Vagina (tissue), 2 donors: Measurements from ENCODE around the gene RNASE8. TPM values are rescaled to one million over a fixed set of nuclear protein-coding genes. Genes with fewer than 3 reads are reported as not detected.

Experiments used
- DNase-seq, 2 donors: peaks; one replicate each; pipeline ENCODE4 v3.0.0-alpha.2; 2017; ENCODE audit errors: extremely low spot score in 2 of 2
- H3K27ac ChIP-seq: fragments of 200-600 bp; sonication (generic); one replicate; pipeline ENCODE4 v1.5.1; 2019
- H3K27me3 ChIP-seq: fragments of 200-600 bp; sonication (generic); one replicate; pipeline ENCODE4 v1.5.1; 2019
- H3K36me3 ChIP-seq, 2 donors: fragments of 200-600 bp; sonication (generic); one replicate each; pipeline ENCODE4 v1.5.1; 2017 to 2019
- H3K4me1 ChIP-seq: fragments of 200-600 bp; sonication (generic); one replicate; pipeline ENCODE4 v1.5.1; 2019
- H3K4me3 ChIP-seq, 2 donors: fragments of 200-600 bp; sonication (generic); 1 replicate in 1 of 2; 2 replicates in 1 of 2; pipeline ENCODE4 v1.5.1; 2016 to 2019
- H3K9me3 ChIP-seq: fragments of 200-600 bp; sonication (generic); one replicate; pipeline ENCODE4 v1.5.1; 2019
- CTCF ChIP-seq, 3 experiments: fragments of 450-650 bp in 2 of 3; fragments of 200-600 bp in 1 of 3; sonication (generic) in 1 of 3; IDR thresholded peaks; one replicate each; pipeline ENCODE4 v1.5.1; 2017 to 2019; ENCODE audit warnings: antibody characterized with exemption in 3 of 3, mild to moderate bottlenecking in 2 of 3, moderate library complexity in 2 of 3
- POLR2A ChIP-seq, 2 donors: fragments of 450-650 bp; IDR thresholded peaks; one replicate each; pipeline ENCODE4 v1.6.1; 2017; ENCODE audit warnings: antibody characterized with exemption in 2 of 2, mild to moderate bottlenecking in 2 of 2, moderate library complexity in 2 of 2
- POLR2AphosphoS5 ChIP-seq, 2 donors: sonication (generic); formaldehyde crosslinking; IDR thresholded peaks; one replicate each; pipeline ENCODE4 v1.9.0; 2017; ENCODE audit warnings: antibody characterized with exemption in 2 of 2, mild to moderate bottlenecking in 2 of 2, low read depth in 1 of 2; ENCODE audit not compliant: insufficient read depth in 1 of 2
- intact Hi-C: fragments of 100-400 bp; cut with DNase I; formaldehyde crosslinking; loops from one replicate; pipeline ENCODE4 v1.15.1; 2023
- total RNA-seq: library from RNA; depleted of rRNA; stranded (reverse); fragments of >200 nt; gene quantifications from one replicate; pipeline ENCODE4 v1.2.3, GENCODE V29; 2016

Gene RNASE8
- total RNA-seq, 1 donor from 2014 or later, result not detected

GRCh38 chr14:21020977-21021545 lies 36.6 kb upstream of the RNASE8 start:
- Histone ChIP-seq H3K27me3 (no peaks in the 10 kb centered on the region), H3K4me1 (peaks cover 57% of the 10 kb centered on the region), H3K4me3 (no peak overlapping the region), H3K27ac (peak overlapping the region; percentile 99), H3K36me3 (peaks cover 0 to 46% of the 10 kb centered on the region in 2 donors), H3K9me3 (no peaks in the 10 kb centered on the region)
- DNase-seq, result no peak
- intact Hi-C loops, result no loop called here
- TF ChIP-seq POLR2A (IDR thresholded peaks at IDR 0.05) (no peak), POLR2AphosphoS5 (IDR thresholded peaks at IDR 0.05; ENCODE audit: insufficient read depth in 1 of 2, low read depth in 1 of 2) (no peak), CTCF (IDR thresholded peaks at IDR 0.05) (no peak)

DNA sequence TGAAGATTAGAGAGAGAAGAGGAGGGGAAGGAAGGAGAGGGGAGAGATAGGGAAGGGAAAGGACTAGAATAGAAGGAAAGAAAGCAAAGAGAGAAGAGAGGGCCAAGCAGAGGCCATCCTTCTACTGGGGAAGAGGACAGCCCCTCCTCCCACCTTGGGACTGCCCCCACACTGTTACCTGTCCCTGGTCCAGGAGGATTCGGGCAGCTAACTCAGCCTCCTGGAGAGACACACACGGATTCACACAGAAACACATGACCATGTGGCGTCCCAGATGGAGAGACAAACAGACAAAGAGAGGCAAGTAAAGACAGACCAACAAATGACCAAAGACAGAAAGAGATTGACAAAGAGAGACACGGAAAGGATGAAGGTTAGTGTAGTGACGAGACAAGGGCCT lies 34.9 kb upstream of the RNASE8 start:
- Histone ChIP-seq H3K9me3 (no peaks in the 10 kb centered on the region), H3K27ac (peak overlapping the region; percentile 99), H3K27me3 (no peaks in the 10 kb centered on the region), H3K4me1 (peaks cover 73% of the 10 kb centered on the region), H3K4me3 (peak overlapping the region; percentile 72 to 96), H3K36me3 (peaks cover 0 to 37% of the 10 kb centered on the region in 2 donors)
- intact Hi-C loops, result no loop called here
- DNase-seq, result no peak
- TF ChIP-seq POLR2A (IDR thresholded peaks at IDR 0.05) (no peak), CTCF (IDR thresholded peaks at IDR 0.05) (no peak), POLR2AphosphoS5 (IDR thresholded peaks at IDR 0.05; ENCODE audit: insufficient read depth in 1 of 2, low read depth in 1 of 2) (no peak)

DNA sequence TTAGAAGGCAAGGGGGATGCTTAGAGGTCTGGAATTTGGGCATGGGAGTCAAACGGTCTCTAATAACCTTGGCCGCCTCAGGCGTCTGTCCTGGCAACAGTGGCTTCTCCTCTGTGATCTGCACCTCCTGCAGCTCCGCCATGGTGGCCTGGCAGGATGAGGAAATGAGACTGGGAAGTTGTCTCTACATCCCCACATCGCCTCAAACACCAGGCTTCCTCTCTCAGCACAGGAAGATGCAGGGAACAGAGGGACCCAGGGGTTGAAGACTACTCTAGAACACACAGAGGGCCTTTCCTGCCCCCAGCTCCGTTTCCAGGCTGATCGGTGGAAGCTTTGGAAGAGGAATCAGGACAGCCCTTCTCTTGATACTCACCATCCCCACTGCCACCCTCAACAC lies 34.4 kb upstream of the RNASE8 start:
- no peaks in the 10 kb centered on the region for H3K27me3 ChIP-seq
- intact Hi-C loops, result no loop called here
- no peaks in the 10 kb centered on the region for H3K9me3 ChIP-seq
- DNase-seq, result no peak
- H3K27ac ChIP-seq, result peak overlapping the region; percentile 99
- TF ChIP-seq CTCF (IDR thresholded peaks at IDR 0.05) (no peak), POLR2AphosphoS5 (IDR thresholded peaks at IDR 0.05; ENCODE audit: insufficient read depth in 1 of 2, low read depth in 1 of 2) (no peak), POLR2A (IDR thresholded peaks at IDR 0.05) (no peak)
- peaks cover 73% of the 10 kb centered on the region for H3K4me1 ChIP-seq
- peaks cover 0 to 35% of the 10 kb centered on the region in 2 donors for H3K36me3 ChIP-seq
- peak overlapping the region; percentile 72 to 96 for H3K4me3 ChIP-seq

DNA sequence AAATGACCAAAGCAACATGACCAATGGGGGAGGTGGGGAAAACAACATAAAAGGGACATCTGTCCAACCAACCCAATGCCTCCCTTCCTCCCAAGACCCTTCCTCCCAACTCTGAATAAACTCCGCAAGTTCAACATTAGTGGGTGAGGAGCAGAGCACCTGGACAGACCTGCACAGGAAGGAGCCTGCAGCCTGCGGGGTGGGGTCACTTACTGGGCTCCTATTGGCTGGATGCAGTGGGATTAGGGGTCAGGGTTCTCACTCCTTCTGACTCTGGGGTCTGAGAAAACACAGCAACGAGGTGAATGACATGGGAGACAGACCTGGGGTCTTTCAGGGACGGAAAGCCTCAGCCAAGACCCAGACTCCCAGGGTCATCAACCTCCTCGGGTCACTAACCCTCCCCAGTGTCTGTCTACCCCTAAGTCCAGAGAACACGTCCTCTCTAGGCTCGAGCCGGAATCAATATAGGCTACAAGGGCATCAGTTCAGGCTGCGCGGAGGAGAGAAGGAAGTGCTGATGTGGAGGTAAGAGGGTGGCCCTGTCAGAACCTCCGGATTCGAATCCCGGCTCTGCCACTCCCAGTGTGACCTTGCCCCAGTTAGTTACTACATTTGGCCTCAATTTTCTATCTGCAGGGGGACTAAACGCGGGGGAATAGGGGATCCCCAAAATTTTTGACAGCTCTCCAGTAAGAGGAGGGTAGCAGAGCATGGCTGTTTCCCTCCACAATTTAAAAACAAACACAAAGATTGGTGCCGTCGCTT lies 33.6 kb upstream of the RNASE8 start:
- Histone ChIP-seq H3K9me3 (no peaks in the 10 kb centered on the region), H3K4me3 (peak overlapping the region; percentile 72 to 96)

More for the DNA sequence above, 33.6 kb upstream of the RNASE8 start:
- no peak for TF ChIP-seq POLR2A (IDR thresholded peaks at IDR 0.05)
- TF ChIP-seq CTCF (IDR thresholded peaks at IDR 0.05), result no peak
- no peak for TF ChIP-seq POLR2AphosphoS5 (IDR thresholded peaks at IDR 0.05; ENCODE audit: insufficient read depth in 1 of 2, low read depth in 1 of 2)
- intact Hi-C loops, result no loop called here
- peak in 1 of 2 donors; percentile 84 for DNase-seq
- Histone ChIP-seq H3K36me3 (peaks cover 0 to 27% of the 10 kb centered on the region in 2 donors), H3K4me1 (peaks cover 73% of the 10 kb centered on the region), H3K27ac (peak overlapping the region; percentile 99), H3K27me3 (no peaks in the 10 kb centered on the region)
